GM21529 (cell line): ENCODE results near the gene TMEM202.
"Not testable (repeated sequence)": the region's sequence is repeated elsewhere in the genome, so short reads cannot be mapped to it uniquely, and the experiment has no call there.

Experiments used
- ATAC-seq: cut with Tn5 transposase; IDR thresholded peaks from one replicate; pipeline ENCODE4 v1.9.1; 2021; ENCODE audit not compliant: unreplicated experiment

The TMEM202 gene

DNA sequence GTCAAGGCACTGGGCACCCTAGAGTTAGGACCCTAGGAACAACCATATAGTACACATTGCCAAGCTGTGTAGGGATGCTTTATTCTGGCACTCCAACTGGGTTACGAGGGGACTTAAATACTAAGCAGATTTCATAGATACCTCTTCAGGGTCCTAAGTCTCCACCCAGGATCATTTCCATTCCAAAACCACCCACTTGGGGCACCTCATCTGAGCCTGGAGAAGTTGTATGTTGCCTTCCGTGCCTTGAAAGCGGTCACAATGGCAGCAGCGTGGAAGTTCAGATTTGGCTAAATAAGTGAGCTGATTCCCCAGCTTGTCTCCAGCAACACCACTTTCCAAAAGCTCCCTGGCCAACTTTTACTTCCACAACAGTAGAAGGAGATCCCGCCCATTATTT is 4.6 kb downstream of the TMEM202 start:
- ATAC-seq, result no peak

DNA sequence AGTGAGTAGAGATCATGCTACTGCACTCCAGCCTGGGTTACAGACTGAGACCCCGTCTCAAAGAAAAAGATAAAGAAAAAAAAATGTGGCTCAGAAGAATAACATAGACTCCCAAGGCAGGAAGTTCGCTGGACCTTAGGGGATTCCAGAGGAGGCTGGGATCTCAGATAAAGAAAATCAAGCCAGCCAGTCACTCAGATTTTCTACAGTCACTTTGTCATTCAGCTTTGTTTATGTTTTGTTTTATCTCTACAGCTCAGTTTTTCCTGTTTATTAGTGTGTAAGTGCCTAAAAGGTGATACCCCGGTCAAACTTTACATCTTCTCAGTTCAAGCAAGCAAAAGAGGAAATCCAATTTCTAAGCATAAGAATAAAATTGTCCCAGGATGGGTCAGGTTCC is 6.3 kb downstream of the TMEM202 start:
- ATAC-seq, result no peak

DNA sequence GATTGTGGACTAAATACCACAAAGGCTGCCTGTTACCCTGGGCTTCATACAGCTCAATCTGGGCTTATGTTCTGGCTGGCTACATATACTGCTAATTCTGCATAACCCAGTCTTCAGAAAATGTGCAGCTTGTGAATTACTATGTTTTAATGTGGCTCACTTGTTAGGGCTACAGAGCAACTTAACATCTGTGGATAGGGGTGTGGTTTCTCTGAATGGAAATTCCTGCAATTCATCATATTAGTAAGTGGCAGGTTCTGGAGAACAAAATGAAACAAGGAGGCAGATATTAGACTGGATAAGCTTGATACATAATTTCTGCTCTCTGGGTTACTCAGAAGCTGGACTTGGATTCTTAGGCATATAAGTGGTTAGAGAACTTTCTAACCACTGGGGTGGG is 6.7 kb downstream of the TMEM202 start:
- no peak for ATAC-seq

DNA sequence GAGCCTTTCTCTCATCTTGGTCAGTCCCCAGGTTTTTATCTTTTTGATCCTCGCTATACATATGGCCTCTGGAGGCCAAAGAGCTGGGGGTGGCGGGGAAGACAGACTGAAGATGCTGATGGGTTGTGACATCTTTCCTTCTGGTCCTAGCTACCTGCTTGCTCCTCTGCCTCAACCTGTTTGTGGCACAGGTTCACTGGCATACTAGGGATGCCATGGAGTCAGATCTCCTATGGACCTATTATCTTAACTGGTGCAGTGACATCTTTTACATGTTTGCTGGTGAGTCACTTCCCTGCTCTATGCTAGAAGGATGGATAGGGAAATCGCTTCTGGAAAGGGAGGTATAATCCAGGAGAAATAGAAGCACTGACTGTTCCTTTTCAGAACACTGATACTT is 8.8 kb downstream of the TMEM202 start:
- no peak for ATAC-seq

DNA sequence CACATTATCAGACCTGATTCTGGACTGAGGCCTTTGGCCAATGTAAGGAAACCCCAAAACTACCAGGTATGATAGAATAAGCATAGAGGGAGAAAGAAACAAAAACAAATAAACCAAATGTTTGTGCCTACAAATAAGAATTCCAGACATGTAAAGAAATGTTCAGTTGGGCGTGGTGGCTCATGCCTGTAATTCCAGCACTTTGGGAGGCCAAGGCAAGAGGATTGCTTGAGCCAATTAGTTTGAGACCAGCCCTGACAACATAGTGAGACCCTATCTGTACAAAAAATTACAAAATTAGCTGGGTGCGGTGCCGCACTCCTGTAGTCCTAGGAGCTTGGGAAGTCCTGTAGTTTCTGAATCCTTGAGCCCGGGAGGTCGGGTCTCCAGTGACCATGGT is 13.0 kb downstream of the TMEM202 start:
- ATAC-seq, result no peak

DNA sequence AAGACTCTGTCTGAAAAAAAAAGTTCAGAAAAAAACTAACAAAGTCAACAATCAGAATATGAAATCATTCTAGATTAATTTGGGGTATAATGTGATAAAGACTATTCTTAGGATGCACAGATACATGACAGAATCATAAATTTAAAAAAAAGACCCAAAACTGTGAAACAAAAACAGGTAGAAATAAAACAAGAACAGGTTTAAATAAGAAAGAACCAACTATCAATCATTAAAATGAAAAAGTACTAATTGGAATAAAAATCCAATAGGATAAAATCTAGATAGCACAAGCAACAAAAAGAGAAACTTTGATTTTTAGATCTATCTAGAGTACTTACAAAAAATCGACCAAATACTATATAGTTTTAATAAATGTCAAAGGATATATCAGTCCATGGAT is 13.4 kb downstream of the TMEM202 start:
- no peak for ATAC-seq

DNA sequence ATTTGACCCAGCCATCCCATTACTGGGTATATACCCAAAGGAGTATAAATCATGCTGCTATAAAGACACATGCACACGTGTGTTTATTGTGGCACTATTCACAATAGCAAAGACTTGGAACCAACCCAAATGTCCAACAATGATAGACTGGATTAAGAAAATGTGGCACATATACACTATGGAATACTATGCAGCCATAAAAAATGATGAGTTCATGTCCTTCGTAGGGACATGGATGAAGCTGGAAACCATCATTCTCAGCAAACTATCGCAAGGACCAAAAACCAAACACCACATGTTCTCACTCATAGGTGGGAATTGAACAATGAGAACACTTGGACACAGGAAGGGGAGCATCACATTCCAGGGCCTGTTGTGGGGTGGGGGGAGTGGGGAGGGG is 15.2 kb downstream of the TMEM202 start:
- ATAC-seq, result not testable (repeated sequence)

DNA sequence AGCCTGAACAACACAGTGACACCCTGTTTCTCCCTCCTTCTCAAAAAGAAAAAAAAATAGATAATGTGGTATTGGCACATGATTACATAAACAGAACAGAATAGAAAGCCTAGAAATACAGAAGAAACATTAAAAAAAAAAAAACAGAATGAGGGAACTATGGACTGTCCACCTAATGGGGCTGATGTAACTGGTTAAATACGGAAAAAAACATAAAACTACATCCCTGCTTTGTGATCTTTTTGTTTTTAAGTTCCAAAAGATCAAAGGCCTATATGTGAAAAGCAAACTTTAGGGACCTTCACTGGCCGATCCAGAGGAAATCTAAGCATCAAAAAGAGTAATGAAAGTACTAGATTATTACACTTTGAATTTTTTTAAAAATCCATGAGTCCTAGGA is 17.2 kb downstream of the TMEM202 start:
- no peak for ATAC-seq

DNA sequence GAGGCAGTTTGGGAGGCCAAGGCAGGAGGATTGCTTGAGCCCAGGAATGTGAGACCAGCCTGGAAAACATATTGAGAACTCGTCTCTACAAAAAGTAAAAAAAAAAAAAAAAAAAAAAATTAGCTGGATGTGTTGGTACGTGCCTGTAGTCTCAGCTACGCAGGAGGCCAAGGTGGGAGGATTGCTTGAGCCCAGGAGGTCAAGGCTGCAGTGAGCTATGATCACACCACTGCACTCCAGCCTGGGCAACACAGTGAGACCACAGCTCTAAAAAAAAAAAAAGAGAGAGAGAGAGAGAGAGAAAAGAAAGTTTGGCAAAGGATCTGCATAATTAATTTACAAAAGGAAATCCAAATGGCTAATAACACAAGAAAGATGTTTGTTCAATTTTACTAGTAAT is 21.7 kb downstream of the TMEM202 start:
- not testable (repeated sequence) for ATAC-seq

DNA sequence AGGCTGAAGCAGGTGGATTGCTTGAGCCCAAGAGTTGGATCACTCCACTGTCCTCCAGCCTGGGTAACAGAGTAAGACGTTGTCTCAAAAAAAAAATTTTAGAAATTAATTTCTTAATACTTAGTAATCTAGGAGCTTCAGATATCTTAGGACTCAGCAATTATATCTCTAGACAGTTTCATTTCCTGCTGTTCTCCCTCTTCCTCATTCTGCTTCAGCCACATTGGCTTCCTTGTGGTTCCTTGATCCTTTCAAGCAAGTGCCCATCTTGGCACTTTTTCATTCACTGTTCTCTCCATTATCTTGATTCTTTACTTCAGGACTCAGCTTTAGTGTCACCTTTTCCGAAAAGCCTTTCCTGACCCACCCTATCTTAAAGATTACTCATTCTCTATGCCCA is 22.5 kb downstream of the TMEM202 start:
- ATAC-seq, result no peak

DNA sequence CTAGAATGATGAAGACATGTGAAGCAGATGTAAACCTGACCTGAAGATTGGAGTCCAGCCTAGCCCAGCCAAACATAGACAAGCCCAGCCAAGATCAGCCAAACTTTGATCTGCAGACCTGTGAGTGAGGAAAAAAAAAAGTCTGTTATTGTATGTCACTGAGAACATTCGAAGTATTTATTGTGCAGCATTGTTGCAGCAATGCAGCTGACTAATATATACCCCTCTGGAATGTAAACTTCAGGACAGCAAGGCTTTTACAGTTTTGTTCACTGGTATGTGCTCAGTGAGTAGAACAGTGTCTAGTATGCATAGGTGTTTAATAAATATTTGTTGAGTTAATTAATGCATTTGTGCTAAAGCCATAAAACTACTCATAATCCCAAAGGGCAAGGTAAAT is 23.4 kb downstream of the TMEM202 start:
- no peak for ATAC-seq

DNA sequence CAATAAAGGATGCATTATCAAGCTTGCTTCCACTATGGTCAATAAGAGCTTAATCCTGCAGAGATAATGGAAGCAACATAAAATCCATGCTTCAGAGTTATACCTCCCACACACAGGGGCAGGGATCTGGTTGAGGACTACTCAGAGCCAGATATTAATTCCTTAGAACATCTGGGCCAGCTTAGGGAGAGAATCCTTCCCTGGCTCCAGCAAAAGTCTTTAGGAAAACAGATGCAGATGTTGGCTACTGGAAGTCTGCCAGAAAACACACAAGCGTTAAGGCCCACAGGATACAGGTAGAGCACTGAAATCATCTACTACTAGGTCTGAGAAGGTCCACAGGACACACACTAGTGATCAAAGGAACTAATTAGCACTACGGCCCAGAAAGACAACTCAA is 25.2 kb downstream of the TMEM202 start:
- ATAC-seq, result no peak

DNA sequence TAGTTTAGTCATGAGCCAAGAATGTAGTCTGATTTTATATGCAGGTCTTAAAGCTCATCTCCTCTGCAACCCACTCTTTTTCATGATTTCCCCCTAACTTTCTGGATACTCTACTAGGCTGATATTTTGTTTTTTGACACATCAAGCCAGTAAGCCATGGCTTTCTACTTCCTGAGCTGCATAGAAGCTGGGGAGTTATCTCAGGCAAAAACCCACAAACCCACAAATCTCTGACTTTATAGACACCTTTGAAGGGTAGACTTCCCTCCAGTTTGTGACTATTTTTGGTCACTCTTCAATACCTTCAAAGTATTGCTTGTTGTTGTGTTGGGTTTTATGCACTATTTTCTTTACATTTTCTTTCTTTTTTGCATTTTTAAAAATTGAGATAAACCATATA is 28.6 kb downstream of the TMEM202 start:
- ATAC-seq, result no peak

DNA sequence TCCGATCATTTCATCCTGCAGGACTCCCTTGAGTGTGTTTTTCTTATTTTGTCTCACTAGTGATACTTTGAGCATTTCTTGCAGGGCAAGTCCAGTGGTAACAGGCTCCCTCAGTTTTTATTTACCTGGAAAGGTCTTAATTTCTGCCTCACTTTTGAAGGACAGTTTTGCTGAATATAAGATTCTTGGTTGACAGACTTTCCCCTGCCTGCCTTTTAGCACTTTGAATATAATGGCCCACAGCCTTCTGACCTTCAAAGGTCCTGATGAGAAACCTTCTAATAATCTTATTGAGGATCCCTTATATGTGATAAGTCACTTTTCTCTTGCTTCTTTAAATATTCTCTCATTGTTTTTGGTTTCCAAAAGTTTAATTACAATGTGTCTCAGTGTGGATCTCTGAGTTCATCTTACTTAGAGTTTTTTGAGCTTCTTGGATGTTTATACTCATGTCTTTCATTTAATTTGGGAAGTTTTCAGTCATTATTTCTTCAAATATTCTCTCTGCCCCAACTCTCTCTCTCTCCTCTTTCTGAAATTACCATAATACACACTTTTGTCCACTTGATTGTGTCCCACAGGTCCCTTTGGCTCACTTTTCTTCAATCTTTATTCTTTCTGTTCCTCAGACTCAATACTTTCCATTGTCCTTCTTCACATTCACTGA is 39.7 kb downstream of the TMEM202 start:
- ATAC-seq, result no peak

DNA sequence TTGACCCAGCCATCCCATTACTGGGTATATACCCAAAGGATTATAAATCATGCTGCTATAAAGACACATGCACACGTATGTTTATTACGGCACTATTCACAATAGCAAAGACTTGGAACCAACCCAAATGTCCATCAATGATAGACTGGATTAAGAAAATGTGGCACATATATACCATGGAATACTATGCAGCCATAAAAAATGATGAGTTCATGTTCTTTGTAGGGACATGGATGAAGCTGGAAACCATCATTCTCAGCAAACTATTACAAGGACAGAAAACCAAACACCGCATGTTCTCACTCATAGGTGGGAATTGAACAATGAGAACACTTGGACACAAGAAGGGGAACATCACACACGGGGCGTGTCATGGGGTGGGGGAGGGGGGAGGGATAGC is 44.7 kb downstream of the TMEM202 start:
- ATAC-seq, result not testable (repeated sequence)

DNA sequence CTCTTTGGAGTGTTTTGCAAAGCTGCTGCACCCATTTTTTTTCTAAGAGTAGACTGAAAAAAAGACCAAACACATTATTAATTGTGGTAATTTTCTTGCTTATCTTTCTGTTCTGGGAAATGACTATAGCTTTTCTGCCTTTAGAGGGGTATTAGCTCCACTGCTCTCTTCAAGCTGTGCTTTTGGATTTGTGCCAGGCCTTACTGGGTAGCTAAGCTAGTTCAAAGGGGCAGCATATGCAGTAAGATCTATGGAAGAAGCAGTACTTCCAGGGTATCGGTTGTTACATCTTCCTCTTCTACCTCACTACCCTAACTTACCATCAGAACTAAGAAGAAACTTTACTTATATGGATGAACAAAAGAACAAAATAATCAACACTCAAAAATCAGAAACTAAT is 47.3 kb downstream of the TMEM202 start:
- ATAC-seq, result no peak

DNA sequence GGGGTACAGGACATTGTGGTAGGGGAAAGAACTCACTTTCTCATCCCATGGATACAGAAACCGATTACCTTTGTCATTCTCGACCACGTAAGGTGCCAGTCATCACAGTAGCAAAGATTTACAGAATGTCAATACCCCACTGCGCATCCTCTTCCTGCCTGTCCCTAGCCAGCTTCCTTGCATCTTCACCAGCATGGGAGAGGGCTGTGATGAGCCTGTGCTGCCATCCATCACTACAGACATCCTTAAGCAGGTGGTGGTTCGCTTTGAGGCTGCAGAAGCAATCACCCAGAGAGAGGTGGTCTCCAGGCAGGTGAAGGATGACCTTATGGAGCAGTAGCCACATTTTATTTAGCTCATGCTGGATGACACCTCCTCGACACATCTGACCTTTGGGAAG is 52.7 kb downstream of the TMEM202 start:
- ATAC-seq, result no peak

DNA sequence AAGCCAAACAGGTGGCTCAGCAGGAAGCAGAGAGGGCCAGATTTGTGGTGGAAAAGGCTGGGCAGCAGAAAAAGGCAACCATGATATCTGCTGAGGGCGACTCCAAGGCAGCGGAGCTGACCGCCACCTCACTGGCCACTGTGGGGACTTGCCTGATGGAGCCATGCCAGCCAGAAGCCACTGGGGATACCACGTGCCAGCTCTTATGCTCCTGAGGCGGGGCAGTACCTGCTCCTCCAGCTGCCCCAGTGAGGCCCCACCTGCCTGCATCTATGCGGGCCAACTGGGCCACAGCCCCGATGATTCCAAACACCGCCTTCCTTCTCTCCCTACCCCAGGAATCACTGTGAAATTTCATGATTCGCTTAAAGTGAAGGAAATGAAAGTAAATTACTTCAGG is 53.1 kb downstream of the TMEM202 start:
- ATAC-seq, result no peak

DNA sequence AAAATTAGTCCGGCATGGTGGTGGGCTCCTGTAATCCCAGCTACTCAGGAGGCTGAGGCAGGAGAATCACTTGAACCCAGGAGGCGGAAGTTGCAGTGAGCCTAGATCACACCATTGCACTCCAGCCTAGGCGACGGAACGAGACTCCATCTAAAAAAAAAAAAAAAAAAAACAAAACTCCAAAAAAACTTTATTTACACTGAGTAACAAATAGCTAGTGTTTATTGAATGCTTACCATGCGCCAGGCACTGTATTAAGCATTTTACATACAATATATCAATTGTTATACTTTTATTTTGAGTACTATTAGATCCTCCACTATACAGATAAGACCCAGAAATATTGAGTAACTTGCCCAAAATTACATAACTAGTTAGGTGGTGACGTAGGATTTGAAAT is 58.6 kb downstream of the TMEM202 start:
- ATAC-seq, result no peak
